Metanephros (tissue), 2 donors: ENCODE measurements around the gene NCKAP5. TPM values are rescaled to one million over a fixed set of nuclear protein-coding genes. Genes with fewer than 3 reads are reported as not detected.

Experiments
- small RNA-seq: library from RNA; depleted of rRNA; stranded (forward); fragments of <200 nt; gene quantifications from one replicate; pipeline ENCODE3, GENCODE V24; 2014; ENCODE audit warnings: low replicate concordance
- total RNA-seq: library from RNA; depleted of rRNA; stranded (reverse); fragments of >200 nt; gene quantifications from one replicate; pipeline ENCODE4 v1.2.3, GENCODE V29; 2014

The NCKAP5 gene
- 7.5 TPM for total RNA-seq

GRCh38 chr2:133568172-133568571, at the start of gene NCKAP5:
Gene NCKAP5, minus strand, starts transcription at chr2:133568463. Its CDS starts 50,937 bp downstream, at chr2:133517526.

GRCh38 chr2:132669908-132670495, 898.3 kb downstream of the NCKAP5 start, which contains the start of gene LYPD1:
Gene LYPD1, minus strand, starts transcription at chr2:132670205. Its CDS starts 273 bp downstream, at chr2:132669932.

Small RNA genes within 50 kb of the gene (small RNA-seq; reads per million reads assigned to genes)
- gene AC016909.1 (not detected), gene RN7SKP154 (not detected), gene RNU6-579P (not detected)
